ENCODE data around the gene XYLB.

XYLB gene

GRCh38 chr3:38454884-38455638 is 108.5 kb downstream of the XYLB start:
- DNase-seq (ENCODE audit: low read depth, low spot score) = no peak

- no peak for DNase-seq (ENCODE audit: low read depth, low spot score)
These were observed 109.2 kb downstream of the XYLB start for GRCh38 chr3:38455639-38456430.

GRCh38 chr3:38457111-38458003 is 110.8 kb downstream of the XYLB start:
- no peak for DNase-seq (ENCODE audit: low read depth, low spot score)

GRCh38 chr3:38458796-38459498 is 112.4 kb downstream of the XYLB start:
- DNase-seq (ENCODE audit: low read depth, low spot score) = no peak

GRCh38 chr3:38459499-38460048 is 113.0 kb downstream of the XYLB start:
- DNase-seq (ENCODE audit: low read depth, low spot score) = no peak

- no peak for DNase-seq (ENCODE audit: low read depth, low spot score)
These were observed 114.0 kb downstream of the XYLB start for GRCh38 chr3:38460377-38461270.

All from smooth muscle cell of the brain vasculature (primary cell).